Smooth muscle cell (in vitro differentiated cells): ENCODE measurements around the gene CASP8. TPM values are rescaled to one million over a fixed set of nuclear protein-coding genes. Genes with fewer than 3 reads are reported as not detected.

Experiments
- DNase-seq: peaks from one replicate; lab custom pipeline; 2025; ENCODE audit not compliant: unreplicated experiment; lab: John Stamatoyannopoulos, UW
- H2AFZ ChIP-seq: fragments of 200-600 bp; sonication (generic); 2 replicates; pipeline ENCODE4 v1.6.0; 2016; ENCODE audit warnings: antibody characterized with exemption, low read depth, mild to moderate bottlenecking
- H3F3A ChIP-seq: fragments of 200-600 bp; sonication (generic); 2 replicates; pipeline ENCODE4 v1.6.0; 2017; ENCODE audit warnings: antibody characterized with exemption, low read depth
- H3K27ac ChIP-seq: fragments of 200-600 bp; sonication (generic); 2 replicates; pipeline ENCODE4 v1.5.1; 2016; ENCODE audit warnings: low read depth, mild to moderate bottlenecking
- H3K27me3 ChIP-seq: fragments of 200-600 bp; sonication (generic); 2 replicates; pipeline ENCODE4 v1.6.1; 2016; ENCODE audit warnings: low read depth, mild to moderate bottlenecking
- H3K36me3 ChIP-seq: fragments of 200-600 bp; sonication (generic); 2 replicates; pipeline ENCODE4 v1.5.1; 2016; ENCODE audit warnings: low read depth
- H3K4me1 ChIP-seq: fragments of 200-600 bp; sonication (generic); 2 replicates; pipeline ENCODE4 v1.5.1; 2016; ENCODE audit warnings: low read depth
- H3K4me2 ChIP-seq: fragments of 200-600 bp; sonication (generic); 2 replicates; pipeline ENCODE4 v1.6.0; 2016; ENCODE audit warnings: mild to moderate bottlenecking
- H3K4me3 ChIP-seq: fragments of 200-600 bp; sonication (generic); 2 replicates; pipeline ENCODE4 v1.5.1; 2016; ENCODE audit warnings: mild to moderate bottlenecking
- H3K79me2 ChIP-seq: fragments of 200-600 bp; sonication (generic); 2 replicates; pipeline ENCODE4 v1.6.0; 2016; ENCODE audit warnings: low read depth, mild to moderate bottlenecking
- H3K9ac ChIP-seq: fragments of 200-600 bp; sonication (generic); 2 replicates; pipeline ENCODE4 v1.6.0; 2016; ENCODE audit warnings: low read depth
- H3K9me3 ChIP-seq: fragments of 200-600 bp; sonication (generic); replicated peaks from 2 replicates; pipeline ENCODE4 v1.5.1; 2016; ENCODE audit warnings: low read depth
- H4K20me1 ChIP-seq: fragments of 200-600 bp; sonication (generic); 2 replicates; pipeline ENCODE4 v1.6.0; 2016; ENCODE audit warnings: low read depth
- CTCF ChIP-seq: fragments of 200-600 bp; sonication (generic); IDR thresholded peaks from 2 replicates; pipeline ENCODE4 v1.5.1; 2017; ENCODE audit warnings: borderline replicate concordance, mild to moderate bottlenecking, antibody characterized with exemption; ENCODE audit not compliant: insufficient read depth, poor library complexity, severe bottlenecking
- WGBS: methylation state at CpG from one replicate; pipeline ENCODE4 v1.1.7; 2016; ENCODE audit warnings: low lambda C conversion rate; 5-methylcytosine and 5-hydroxymethylcytosine counted together
- polyA plus RNA-seq: library from polyadenylated mRNA; unstranded; fragments of >200 nt; fragmentation: Nextera tagmentation; extraction: Ambion mirVana; gene quantifications from 2 replicates; pipeline ENCODE4 v1.2.1, GENCODE V29; 2016
- total RNA-seq: library from RNA; depleted of rRNA; stranded (reverse); fragments of >200 nt; gene quantifications from 2 replicates; pipeline ENCODE4 v1.2.3, GENCODE V29; 2014

CASP8 gene
- total and polyA plus RNA-seq, 2 experiments from 2014 or later = 5.7 to 12.9 TPM

DNA sequence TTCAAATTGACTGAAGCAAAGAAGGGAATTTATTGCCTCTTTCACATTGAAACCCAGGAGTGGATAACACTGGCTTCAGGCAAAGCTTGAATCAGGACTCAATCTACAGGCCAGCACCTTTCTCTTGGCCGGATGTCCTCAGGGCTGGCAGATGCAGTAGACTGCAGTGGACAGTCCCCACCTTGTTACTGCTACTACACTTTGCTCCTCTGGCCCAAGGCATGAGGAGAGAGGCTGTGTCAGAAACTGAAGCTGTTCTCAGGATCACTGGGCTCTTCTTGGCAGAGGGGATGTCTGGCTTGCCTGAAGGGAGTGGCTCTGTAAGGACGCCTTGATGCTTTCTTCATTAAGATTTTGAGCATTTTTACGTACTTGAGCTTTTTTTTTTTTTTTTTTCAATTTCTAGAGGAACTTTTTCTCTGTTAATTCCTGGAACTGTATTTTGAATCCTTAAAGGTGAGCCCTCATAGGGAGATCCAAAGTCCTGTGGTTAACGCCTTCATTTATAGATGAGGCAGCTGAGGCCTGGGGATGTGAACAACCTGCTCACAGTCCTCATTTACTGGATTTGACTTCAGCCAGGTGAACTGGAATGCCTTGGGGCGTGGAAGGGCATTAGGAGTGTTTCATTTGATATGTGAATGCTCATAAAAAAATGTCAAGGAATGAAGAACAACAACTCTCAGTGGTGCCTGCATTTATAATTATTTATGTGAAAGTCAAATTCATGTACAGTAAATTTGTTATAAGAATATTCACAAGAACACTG, 40.8 kb upstream of the CASP8 start:
- 90% methylated on average over 5 of the region's 5 CpGs for WGBS
- H2AFZ ChIP-seq = no peak overlapping the region
- H3K36me3 ChIP-seq = no peaks in the 10 kb centered on the region
- H3K9ac ChIP-seq = no peak overlapping the region
- no peaks in the 10 kb centered on the region for H3K27me3 ChIP-seq
- no peak overlapping the region for H3K4me3 ChIP-seq
- TF ChIP-seq CTCF = no peak
- DNase-seq = no peak
- H3K9me3 ChIP-seq = no peaks in the 10 kb centered on the region
- H3K4me2 ChIP-seq = no peak overlapping the region
- H4K20me1 ChIP-seq = no peaks in the 10 kb centered on the region
- no peak overlapping the region for H3K27ac ChIP-seq
- no peaks in the 10 kb centered on the region for H3F3A ChIP-seq
- peaks cover 4% of the 10 kb centered on the region for H3K4me1 ChIP-seq
- no peaks in the 10 kb centered on the region for H3K79me2 ChIP-seq

GRCh38 chr2:201220102-201220570, 40.2 kb upstream of the CASP8 start:
- H3K4me3 ChIP-seq = no peak overlapping the region
- H3F3A ChIP-seq = no peaks in the 10 kb centered on the region
- peaks cover 4% of the 10 kb centered on the region for H3K4me1 ChIP-seq
- WGBS = 34% methylated on average over 4 of the region's 4 CpGs
- no peaks in the 10 kb centered on the region for H3K27me3 ChIP-seq
- no peak for DNase-seq
- H3K27ac ChIP-seq = no peak overlapping the region
- H2AFZ ChIP-seq = no peak overlapping the region
- no peak overlapping the region for H3K4me2 ChIP-seq
- TF ChIP-seq CTCF = no peak
- no peaks in the 10 kb centered on the region for H4K20me1 ChIP-seq
- H3K36me3 ChIP-seq = no peaks in the 10 kb centered on the region
- H3K79me2 ChIP-seq = no peaks in the 10 kb centered on the region
- no peak overlapping the region for H3K9ac ChIP-seq
- H3K9me3 ChIP-seq = no peaks in the 10 kb centered on the region

DNA sequence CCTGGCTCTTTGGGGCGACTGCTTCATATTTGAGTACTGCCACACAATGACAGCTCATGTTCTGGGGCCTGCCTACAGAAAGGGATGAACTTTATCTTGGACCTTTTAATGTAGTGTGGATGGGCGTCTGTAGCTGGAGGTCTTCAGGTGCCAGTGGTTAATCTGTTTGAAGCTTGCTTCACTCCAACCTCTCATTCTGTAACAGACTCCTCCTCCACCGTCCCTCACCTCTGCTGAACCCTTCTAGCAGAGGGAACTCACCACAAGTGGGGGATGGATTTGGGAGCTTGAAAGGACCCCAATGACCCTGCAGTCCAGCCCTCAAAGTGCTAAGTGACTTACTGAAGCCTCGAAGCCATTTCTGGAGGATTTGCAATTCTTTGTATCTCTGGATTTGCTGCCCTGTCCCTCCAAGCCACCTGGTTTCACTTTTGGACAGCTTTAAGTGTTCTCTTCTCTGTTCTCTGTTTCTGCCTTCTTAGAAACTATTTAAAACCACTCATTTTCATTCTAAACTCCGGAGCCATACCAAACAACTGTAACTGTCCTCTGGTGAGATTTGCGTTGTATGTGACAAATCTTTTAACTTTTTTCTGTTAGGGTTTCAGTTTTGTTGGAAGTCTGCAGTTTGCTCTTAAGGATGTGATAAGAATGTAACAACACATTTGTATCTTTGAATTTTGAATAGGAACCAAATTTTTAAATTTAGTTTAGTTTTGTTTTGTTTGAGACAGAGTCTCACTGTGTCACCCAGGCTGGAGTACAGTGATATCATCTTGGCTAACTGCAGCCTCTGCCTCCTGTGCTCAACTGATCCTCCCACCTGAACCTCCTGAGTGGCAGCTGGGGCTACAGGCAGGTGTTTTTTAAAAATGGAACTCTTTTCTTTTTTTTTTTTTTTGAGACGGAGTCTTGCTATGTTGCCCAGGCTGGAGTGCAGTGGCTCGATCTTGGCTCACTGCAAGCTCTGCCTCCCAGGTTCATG, 37.0 kb upstream of the CASP8 start:
- H3K27ac ChIP-seq = no peak overlapping the region
- H3K4me3 ChIP-seq = no peak overlapping the region
- WGBS = 91% methylated on average over 8 of the region's 8 CpGs
- H3K9ac ChIP-seq = no peak overlapping the region
- H4K20me1 ChIP-seq = no peaks in the 10 kb centered on the region
- H3K9me3 ChIP-seq = no peaks in the 10 kb centered on the region
- H2AFZ ChIP-seq = no peak overlapping the region
- DNase-seq = no peak
- no peak overlapping the region for H3K4me2 ChIP-seq
- no peaks in the 10 kb centered on the region for H3F3A ChIP-seq
- no peaks in the 10 kb centered on the region for H3K27me3 ChIP-seq
- no peaks in the 10 kb centered on the region for H3K79me2 ChIP-seq
- peaks cover 4% of the 10 kb centered on the region for H3K4me1 ChIP-seq
- TF ChIP-seq CTCF = no peak
- no peaks in the 10 kb centered on the region for H3K36me3 ChIP-seq
